Measurements from ENCODE around the gene CHRM1. TPM values are rescaled to one million over a fixed set of nuclear protein-coding genes. Genes with fewer than 3 reads are reported as not detected.
A peak's percentile ranks its signal among the peaks of the same experiment; 100 is the strongest.
"Not testable (repeated sequence)": the region's sequence is repeated elsewhere in the genome, so short reads cannot be mapped to it uniquely, and the experiment has no call there.

CHRM1 gene
- total RNA-seq, 1 donor from 2014 or later, result 0.07 TPM

DNA sequence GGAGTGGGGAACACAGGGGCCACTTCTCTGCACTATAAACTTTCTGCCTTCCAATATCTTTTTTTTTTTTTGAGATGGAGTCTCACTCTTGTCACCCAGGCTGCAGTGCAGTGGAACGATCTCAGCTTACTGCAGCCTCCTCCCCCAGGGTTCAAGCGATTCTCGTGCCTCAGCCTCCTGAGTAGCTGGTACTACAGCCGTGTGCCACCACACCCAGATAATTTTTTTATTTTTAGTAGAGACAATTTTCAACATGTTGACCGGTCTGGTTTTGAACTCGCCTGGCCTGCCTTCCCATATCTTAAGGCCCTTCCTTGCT is 38.8 kb downstream of the CHRM1 start:
- no peak for DNase-seq
- intact Hi-C loops (cut with micrococcal nuclease), result no loop called here

GRCh38 chr11:62881579-62882430 is 39.4 kb downstream of the CHRM1 start:
- peak; percentile 90 for DNase-seq
- intact Hi-C loops (cut with micrococcal nuclease), result no loop called here
- ATAC-seq, result peak; percentile 75

More for the DNA sequence above, 38.8 kb downstream of the CHRM1 start:
- ATAC-seq, result no peak

DNA sequence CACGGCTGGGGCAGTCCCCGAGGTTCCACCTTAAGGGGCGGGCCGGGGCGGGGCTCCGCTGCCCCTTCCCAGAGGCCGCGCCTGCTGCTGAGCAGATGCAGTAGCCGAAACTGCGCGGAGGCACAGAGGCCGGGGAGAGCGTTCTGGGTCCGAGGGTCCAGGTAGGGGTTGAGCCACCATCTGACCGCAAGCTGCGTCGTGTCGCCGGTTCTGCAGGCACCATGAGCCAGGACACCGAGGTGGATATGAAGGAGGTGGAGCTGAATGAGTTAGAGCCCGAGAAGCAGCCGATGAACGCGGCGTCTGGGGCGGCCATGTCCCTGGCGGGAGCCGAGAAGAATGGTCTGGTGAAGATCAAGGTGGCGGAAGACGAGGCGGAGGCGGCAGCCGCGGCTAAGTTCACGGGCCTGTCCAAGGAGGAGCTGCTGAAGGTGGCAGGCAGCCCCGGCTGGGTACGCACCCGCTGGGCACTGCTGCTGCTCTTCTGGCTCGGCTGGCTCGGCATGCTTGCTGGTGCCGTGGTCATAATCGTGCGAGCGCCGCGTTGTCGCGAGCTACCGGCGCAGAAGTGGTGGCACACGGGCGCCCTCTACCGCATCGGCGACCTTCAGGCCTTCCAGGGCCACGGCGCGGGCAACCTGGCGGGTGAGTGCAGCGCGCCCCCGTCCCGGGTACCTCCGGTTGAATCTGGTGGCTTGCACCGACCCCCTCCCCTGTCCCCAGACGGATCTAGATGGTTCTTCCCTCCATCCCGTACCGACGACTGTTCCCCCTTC is 40.2 kb downstream of the CHRM1 start, which contains the start of gene SLC3A2:
Gene SLC3A2, plus strand, starts transcription at position 94 of the 776 bp plus-strand sequence. Its CDS starts 128 bp downstream, at position 222.
- DNase-seq (peak; percentile 94), ATAC-seq (peak; percentile 94)
- intact Hi-C loops (cut with micrococcal nuclease), result no loop called here

DNA sequence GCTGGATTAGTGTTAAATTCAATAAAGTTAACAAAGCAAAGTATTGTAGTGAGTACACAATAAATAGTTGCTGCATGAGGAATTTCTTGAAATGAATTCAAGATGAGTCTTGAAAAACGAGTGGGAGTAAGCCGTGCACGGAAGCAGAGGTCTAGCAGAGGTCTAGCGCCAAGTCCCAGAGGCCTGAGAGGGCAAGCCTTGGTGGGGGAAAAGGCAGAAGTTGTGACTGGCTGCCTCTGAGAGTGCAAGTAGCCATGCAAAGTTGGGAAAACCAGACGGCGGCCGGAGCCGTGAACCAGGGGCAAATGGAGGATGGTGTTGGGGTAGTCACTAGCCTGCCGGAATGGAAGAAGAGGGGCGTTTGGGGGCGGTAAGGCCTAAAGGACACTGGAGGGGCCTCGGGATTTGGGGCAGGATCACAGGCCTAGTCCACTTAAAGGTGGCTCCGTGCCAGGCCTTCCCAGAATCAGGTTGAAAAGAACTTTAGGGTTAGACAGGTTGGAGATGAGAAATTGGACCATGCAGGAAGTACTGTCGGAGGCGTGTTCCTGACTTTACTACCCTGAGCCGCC is 40.8 kb downstream of the CHRM1 start:
- ATAC-seq, result peak; percentile 28
- DNase-seq, result no peak
- intact Hi-C loops (cut with micrococcal nuclease), result no loop called here

GRCh38 chr11:62879235-62879978 is 41.8 kb downstream of the CHRM1 start:
- ATAC-seq (no peak), DNase-seq (no peak)
- intact Hi-C loops (cut with micrococcal nuclease), result no loop called here

- intact Hi-C loops (cut with micrococcal nuclease), result no loop called here
- DNase-seq (no peak), ATAC-seq (no peak)
These were observed 44.5 kb downstream of the CHRM1 start for GRCh38 chr11:62876712-62877111.

DNA sequence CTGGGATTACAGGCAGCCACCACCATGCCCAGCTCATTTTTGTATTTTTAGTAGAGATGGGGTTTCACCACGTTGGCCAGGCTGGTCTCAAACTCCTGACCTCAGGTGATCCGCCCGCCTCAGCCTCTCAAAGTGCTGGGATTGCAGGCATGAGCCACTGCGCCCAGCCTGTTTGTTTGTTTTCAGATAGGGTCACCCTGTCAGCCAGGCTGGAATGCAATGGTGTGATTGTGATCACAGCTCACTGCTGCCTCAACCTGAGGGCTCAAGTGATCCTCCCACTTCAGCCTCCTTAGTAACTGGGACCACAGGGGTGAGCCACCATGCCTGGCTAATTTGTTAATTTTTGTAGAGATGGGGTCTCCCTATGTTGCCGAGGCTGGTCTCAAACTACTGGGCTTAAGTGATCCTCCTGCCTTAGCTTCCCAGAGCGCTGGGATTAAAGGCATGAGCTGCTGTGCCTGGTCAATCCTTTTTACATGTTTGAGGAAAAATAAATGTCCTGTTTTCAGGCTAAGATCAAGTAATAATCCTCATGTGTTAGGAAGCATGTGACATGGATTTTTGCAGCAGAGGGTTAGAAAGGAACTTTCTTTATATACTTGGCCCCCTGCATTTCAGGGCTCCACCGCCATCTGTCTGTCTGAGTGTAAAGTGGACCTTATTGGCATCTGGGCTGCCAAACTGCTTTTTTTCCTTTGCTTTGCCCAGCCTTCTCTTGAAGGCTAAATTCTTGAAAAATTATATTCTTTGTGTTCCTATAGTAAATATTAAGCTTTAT is 45.3 kb downstream of the CHRM1 start:
- ATAC-seq, result no peak
- intact Hi-C loops (cut with micrococcal nuclease), result no loop called here

DNA sequence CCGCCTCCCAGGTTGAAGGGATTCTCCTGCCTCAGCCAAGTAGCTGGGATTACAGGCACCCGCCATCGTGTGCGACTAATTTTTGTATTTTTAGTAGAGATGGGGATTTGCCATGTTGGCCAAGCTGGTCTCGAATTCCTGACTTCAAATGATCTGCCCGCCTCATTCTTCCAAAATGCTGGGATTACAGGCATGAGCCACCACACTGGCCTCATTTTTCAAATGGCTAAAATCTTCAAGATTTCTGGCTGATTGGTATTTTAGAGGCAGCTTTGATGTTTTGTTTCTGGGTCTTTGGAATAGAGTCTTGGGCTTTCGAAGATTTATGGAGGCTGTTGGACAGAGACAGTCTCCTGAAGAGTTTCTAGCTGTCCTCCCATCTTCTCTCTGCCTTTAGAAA is 46.3 kb downstream of the CHRM1 start:
- no peak for DNase-seq
- ATAC-seq, result no peak
- intact Hi-C loops (cut with micrococcal nuclease), result no loop called here

More for the DNA sequence above, 45.3 kb downstream of the CHRM1 start:
- no peak for DNase-seq

- ATAC-seq, result no peak
- no peak for DNase-seq
- intact Hi-C loops (cut with micrococcal nuclease), result no loop called here
These were observed 55.5 kb downstream of the CHRM1 start for GRCh38 chr11:62865635-62866034.

DNA sequence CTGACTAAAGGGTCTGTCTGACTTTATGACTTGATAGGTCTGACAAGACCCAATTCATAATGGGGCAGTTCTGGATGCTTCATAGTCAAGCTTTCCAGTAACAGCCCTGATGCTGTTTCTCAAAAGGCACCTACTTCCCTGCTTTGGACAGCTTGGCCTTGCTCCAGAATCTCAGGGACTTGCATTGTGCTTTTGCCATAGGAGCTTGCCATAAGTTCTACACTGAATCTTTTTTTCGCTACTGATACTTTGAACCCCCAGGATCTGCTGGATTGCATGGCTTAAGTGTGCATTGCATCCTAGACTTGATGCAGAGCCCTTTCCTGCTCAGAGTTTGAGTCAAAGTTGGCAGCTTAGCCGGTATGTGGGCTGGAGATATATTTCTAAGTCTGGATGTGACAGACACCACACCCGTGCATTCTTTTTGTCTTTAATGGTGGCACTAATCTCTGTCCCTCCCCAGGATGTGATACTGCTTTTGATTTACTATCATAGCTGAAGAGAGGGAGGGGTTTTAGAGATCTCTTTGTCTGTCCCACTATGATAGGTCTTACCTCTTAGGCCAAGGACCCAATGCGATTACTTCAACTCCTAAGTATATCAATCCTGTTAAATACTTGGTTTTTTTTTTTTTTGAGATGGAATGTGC is 57.4 kb downstream of the CHRM1 start:
- ATAC-seq (no peak), DNase-seq (no peak)
- intact Hi-C loops (cut with micrococcal nuclease), result no loop called here

- intact Hi-C loops (cut with micrococcal nuclease); DNase-seq; ATAC-seq: not testable (repeated sequence)
These were observed 59.5 kb downstream of the CHRM1 start for GRCh38 chr11:62861564-62862192.

GRCh38 chr11:62860835-62861563 is 60.2 kb downstream of the CHRM1 start:
- intact Hi-C loops (cut with micrococcal nuclease), result no loop called here
- ATAC-seq (no peak), DNase-seq (no peak)

- DNase-seq; ATAC-seq; intact Hi-C loops (cut with micrococcal nuclease): not testable (repeated sequence)
These were observed 61.9 kb downstream of the CHRM1 start for GRCh38 chr11:62859281-62859703.
